Measurements from ENCODE around the gene PITPNC1.
"Not testable (repeated sequence)": the region's sequence is repeated elsewhere in the genome, so short reads cannot be mapped to it uniquely, and the experiment has no call there.

The PITPNC1 gene

GRCh38 chr17:67466251-67466796, 89.2 kb downstream of the PITPNC1 start:
- 68% methylated on average over 4 of the region's 4 CpGs for WGBS
- Histone ChIP-seq H3K9me3 (ENCODE audit: insufficient read depth, low read depth, low read length) (peaks cover 2% of the 10 kb centered on the region; the same call in 1 of the 2 replicates), H3K27me3 (ENCODE audit: insufficient read depth, low read length) (no peaks in the 10 kb centered on the region), H3K36me3 (ENCODE audit: insufficient read depth, low read length) (no peaks in the 10 kb centered on the region), H3K4me1 (ENCODE audit: insufficient read depth, low read length) (peaks cover 8% of the 10 kb centered on the region), H3K4me3 (ENCODE audit: low read length) (no peak overlapping the region), H3K9ac (ENCODE audit: low read depth, low read length) (no peak overlapping the region), H3K27ac (ENCODE audit: low read depth, low read length) (no peak overlapping the region; the same call in 1 of the 2 replicates)

- Histone ChIP-seq H3K27me3 (ENCODE audit: insufficient read depth, low read length) (no peaks in the 10 kb centered on the region), H3K9ac (ENCODE audit: low read depth, low read length) (no peak overlapping the region), H3K36me3 (ENCODE audit: insufficient read depth, low read length) (no peaks in the 10 kb centered on the region), H3K4me3 (ENCODE audit: low read length) (no peak overlapping the region), H3K27ac (ENCODE audit: low read depth, low read length) (no peak overlapping the region), H3K9me3 (ENCODE audit: insufficient read depth, low read depth, low read length) (peaks cover 5% of the 10 kb centered on the region; the same call in 1 of the 2 replicates), H3K4me1 (ENCODE audit: insufficient read depth, low read length) (peaks cover 8% of the 10 kb centered on the region)
- WGBS, result 91% methylated on average over 8 of the region's 8 CpGs
Measured at GRCh38 chr17:67467500-67468455, 90.7 kb downstream of the PITPNC1 start.

GRCh38 chr17:67469208-67469980, 92.3 kb downstream of the PITPNC1 start:
- Histone ChIP-seq H3K4me3 (ENCODE audit: low read length) (no peak overlapping the region), H3K36me3 (ENCODE audit: insufficient read depth, low read length) (no peaks in the 10 kb centered on the region), H3K27ac (ENCODE audit: low read depth, low read length) (peak overlapping the region; percentile 13; the same call in 1 of the 2 replicates), H3K9me3 (ENCODE audit: insufficient read depth, low read depth, low read length) (peaks cover 5% of the 10 kb centered on the region; the same call in 1 of the 2 replicates), H3K9ac (ENCODE audit: low read depth, low read length) (no peak overlapping the region), H3K27me3 (ENCODE audit: insufficient read depth, low read length) (no peaks in the 10 kb centered on the region), H3K4me1 (ENCODE audit: insufficient read depth, low read length) (peaks cover 18% of the 10 kb centered on the region)
- 60% methylated on average over 13 of the region's 13 CpGs for WGBS

- no peak overlapping the region for H3K9ac ChIP-seq (ENCODE audit: low read depth, low read length)
- no CpG with 5 or more reads among the region's 1 CpG for WGBS
- H3K4me1 ChIP-seq (ENCODE audit: insufficient read depth, low read length), result peaks cover 22% of the 10 kb centered on the region
- H3K4me3 ChIP-seq (ENCODE audit: low read length), result no peak overlapping the region
- no peaks in the 10 kb centered on the region for H3K36me3 ChIP-seq (ENCODE audit: insufficient read depth, low read length)
- H3K9me3 ChIP-seq (ENCODE audit: insufficient read depth, low read depth, low read length), result peaks cover 5% of the 10 kb centered on the region; the same call in 1 of the 2 replicates
- no peak overlapping the region for H3K27ac ChIP-seq (ENCODE audit: low read depth, low read length)
- H3K27me3 ChIP-seq (ENCODE audit: insufficient read depth, low read length), result no peaks in the 10 kb centered on the region
Measured at GRCh38 chr17:67470163-67470562, 93.1 kb downstream of the PITPNC1 start.

- no peak overlapping the region for H3K9ac ChIP-seq (ENCODE audit: low read depth, low read length)
- peaks cover 27% of the 10 kb centered on the region for H3K4me1 ChIP-seq (ENCODE audit: insufficient read depth, low read length)
- H3K36me3 ChIP-seq (ENCODE audit: insufficient read depth, low read length), result no peaks in the 10 kb centered on the region
- WGBS, result 100% methylated on average over 1 of the region's 1 CpG
- H3K4me3 ChIP-seq (ENCODE audit: low read length), result no peak overlapping the region
- H3K27ac ChIP-seq (ENCODE audit: low read depth, low read length), result no peak overlapping the region
- H3K27me3 ChIP-seq (ENCODE audit: insufficient read depth, low read length), result no peaks in the 10 kb centered on the region
- peaks cover 5% of the 10 kb centered on the region; the same call in 1 of the 2 replicates for H3K9me3 ChIP-seq (ENCODE audit: insufficient read depth, low read depth, low read length)
Measured at GRCh38 chr17:67471118-67471517, 94.0 kb downstream of the PITPNC1 start.

GRCh38 chr17:67472606-67473005, 95.5 kb downstream of the PITPNC1 start:
- peaks cover 20% of the 10 kb centered on the region for H3K4me1 ChIP-seq (ENCODE audit: insufficient read depth, low read length)
- not testable (repeated sequence) for H3K27me3 ChIP-seq (ENCODE audit: insufficient read depth, low read length); H3K27ac ChIP-seq (ENCODE audit: low read depth, low read length); H3K9ac ChIP-seq (ENCODE audit: low read depth, low read length); H3K9me3 ChIP-seq (ENCODE audit: insufficient read depth, low read depth, low read length); H3K36me3 ChIP-seq (ENCODE audit: insufficient read depth, low read length); H3K4me3 ChIP-seq (ENCODE audit: low read length)
- WGBS, result 92% methylated on average over 4 of the region's 4 CpGs

GRCh38 chr17:67474081-67474661, 97.1 kb downstream of the PITPNC1 start:
- Histone ChIP-seq H3K9ac (ENCODE audit: low read depth, low read length) (no peak overlapping the region), H3K9me3 (ENCODE audit: insufficient read depth, low read depth, low read length) (peaks cover 5% of the 10 kb centered on the region; the same call in 1 of the 2 replicates), H3K27me3 (ENCODE audit: insufficient read depth, low read length) (no peaks in the 10 kb centered on the region), H3K36me3 (ENCODE audit: insufficient read depth, low read length) (no peaks in the 10 kb centered on the region), H3K4me1 (ENCODE audit: insufficient read depth, low read length) (peaks cover 35% of the 10 kb centered on the region), H3K4me3 (ENCODE audit: low read length) (no peak overlapping the region), H3K27ac (ENCODE audit: low read depth, low read length) (no peak overlapping the region)
- WGBS, result 77% methylated on average over 12 of the region's 12 CpGs

- 58% methylated on average over 23 of the region's 23 CpGs for WGBS
- Histone ChIP-seq H3K4me1 (ENCODE audit: insufficient read depth, low read length) (peaks cover 44% of the 10 kb centered on the region), H3K36me3 (ENCODE audit: insufficient read depth, low read length) (no peaks in the 10 kb centered on the region), H3K4me3 (ENCODE audit: low read length) (no peak overlapping the region), H3K27ac (ENCODE audit: low read depth, low read length) (peak overlapping the region; percentile 9; the same call in 1 of the 2 replicates), H3K9me3 (ENCODE audit: insufficient read depth, low read depth, low read length) (peaks cover 5% of the 10 kb centered on the region; the same call in 1 of the 2 replicates), H3K9ac (ENCODE audit: low read depth, low read length) (no peak overlapping the region), H3K27me3 (ENCODE audit: insufficient read depth, low read length) (no peaks in the 10 kb centered on the region)
Measured at GRCh38 chr17:67475161-67475937, 98.3 kb downstream of the PITPNC1 start.

- Histone ChIP-seq H3K9ac (ENCODE audit: low read depth, low read length) (no peak overlapping the region), H3K27me3 (ENCODE audit: insufficient read depth, low read length) (no peaks in the 10 kb centered on the region), H3K36me3 (ENCODE audit: insufficient read depth, low read length) (no peaks in the 10 kb centered on the region), H3K9me3 (ENCODE audit: insufficient read depth, low read depth, low read length) (no peaks in the 10 kb centered on the region), H3K4me1 (ENCODE audit: insufficient read depth, low read length) (peaks cover 44% of the 10 kb centered on the region), H3K4me3 (ENCODE audit: low read length) (no peak overlapping the region), H3K27ac (ENCODE audit: low read depth, low read length) (no peak overlapping the region)
- WGBS, result 94% methylated on average over 7 of the region's 7 CpGs
Measured at GRCh38 chr17:67476787-67477335, 99.8 kb downstream of the PITPNC1 start.

- no peaks in the 10 kb centered on the region for H3K9me3 ChIP-seq (ENCODE audit: insufficient read depth, low read depth, low read length)
- H3K4me1 ChIP-seq (ENCODE audit: insufficient read depth, low read length), result peaks cover 44% of the 10 kb centered on the region
- WGBS, result 98% methylated on average over 4 of the region's 4 CpGs
- no peak overlapping the region for H3K9ac ChIP-seq (ENCODE audit: low read depth, low read length)
- no peaks in the 10 kb centered on the region for H3K36me3 ChIP-seq (ENCODE audit: insufficient read depth, low read length)
- no peak overlapping the region for H3K4me3 ChIP-seq (ENCODE audit: low read length)
- H3K27me3 ChIP-seq (ENCODE audit: insufficient read depth, low read length), result no peaks in the 10 kb centered on the region
- H3K27ac ChIP-seq (ENCODE audit: low read depth, low read length), result no peak overlapping the region
Measured at GRCh38 chr17:67477687-67478086, 100.6 kb downstream of the PITPNC1 start.

All from HUES64 (cell line).